Stromal cell of bone marrow (primary cell): ENCODE results near the gene SMIM13.

Experiments used
- DNase-seq: peaks from one replicate; pipeline ENCODE4 v3.0.0-alpha.2; 2012; ENCODE audit warnings: low read depth

The SMIM13 gene

DNA sequence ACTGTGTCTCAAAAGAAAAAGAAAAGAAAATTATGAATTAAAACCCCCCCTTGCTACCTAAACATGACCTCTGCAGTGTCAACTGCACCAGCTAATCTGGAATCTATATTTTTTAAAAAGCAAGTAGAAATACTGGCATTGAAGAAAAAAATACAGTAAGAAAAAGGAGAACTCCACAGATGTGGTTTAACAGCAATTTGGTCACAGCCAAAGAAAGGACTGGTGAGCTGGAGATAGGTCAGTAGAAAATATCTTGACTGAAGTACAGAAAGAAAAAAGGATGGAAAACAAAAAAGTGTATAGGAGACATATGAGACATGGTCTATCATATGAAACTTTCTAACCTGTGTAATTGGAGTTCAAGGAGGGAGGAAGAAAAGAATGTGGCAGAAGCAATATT lies 62.0 kb downstream of the SMIM13 start:
- DNase-seq = no peak

DNA sequence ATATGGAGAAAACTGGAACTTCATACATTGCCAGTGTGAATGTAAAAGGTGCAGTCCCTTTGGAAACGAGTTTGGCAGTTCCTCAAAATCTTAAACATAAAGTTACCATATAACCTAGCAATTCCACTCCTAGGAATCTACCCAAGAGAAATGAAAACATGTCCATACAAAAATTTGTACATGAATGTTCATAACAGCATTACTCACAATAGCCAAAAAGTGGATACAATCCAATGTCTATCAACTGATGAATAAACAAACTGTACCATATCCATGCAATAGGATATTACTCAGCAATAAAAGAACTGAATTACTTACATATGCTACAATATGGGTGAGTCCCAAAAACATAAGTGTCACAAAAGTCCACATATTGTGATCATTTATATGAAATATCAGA lies 66.6 kb downstream of the SMIM13 start:
- DNase-seq = no peak

DNA sequence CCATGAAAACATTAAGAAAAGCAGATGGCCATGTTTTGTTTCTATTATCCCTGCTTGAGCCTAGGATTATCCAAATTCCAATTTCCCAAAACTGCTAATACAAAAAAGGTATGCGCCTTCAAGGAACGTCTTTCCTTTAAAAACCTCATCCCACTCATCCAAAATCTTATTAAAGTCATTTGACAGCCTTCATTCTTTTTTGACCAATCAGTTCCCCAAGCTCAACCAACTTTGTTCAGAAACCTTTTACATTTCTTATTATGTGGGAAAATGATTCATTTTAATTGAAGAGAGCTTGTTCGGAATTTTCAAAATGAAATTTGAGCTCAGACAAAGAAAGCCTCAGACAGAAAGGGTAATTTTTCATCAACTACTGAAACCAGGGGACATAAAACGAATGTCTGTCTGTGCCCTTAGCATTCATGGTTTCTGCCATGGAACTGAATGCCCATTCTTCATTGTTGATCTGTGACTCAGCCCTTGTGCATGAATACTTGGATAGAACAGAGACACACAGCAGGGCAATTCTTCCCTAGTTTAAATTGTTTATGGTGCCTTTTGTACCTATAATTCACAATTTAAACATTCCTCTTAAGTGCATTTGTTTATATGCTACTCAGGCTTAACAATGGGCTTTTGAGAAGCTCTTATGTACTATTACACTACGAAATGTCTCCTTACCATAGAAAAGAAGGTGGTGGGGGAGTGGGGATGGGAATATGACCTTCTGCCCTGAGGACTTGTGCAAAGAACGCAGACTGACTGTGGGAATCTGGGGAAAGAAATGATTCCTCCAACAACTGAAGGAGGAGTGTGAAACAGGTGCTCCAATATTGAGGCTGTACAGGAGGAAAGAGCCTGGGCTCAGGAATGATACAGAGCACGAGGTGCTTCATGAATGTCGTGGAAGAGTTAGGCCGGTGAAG lies 67.7 kb downstream of the SMIM13 start:
- no peak for DNase-seq

DNA sequence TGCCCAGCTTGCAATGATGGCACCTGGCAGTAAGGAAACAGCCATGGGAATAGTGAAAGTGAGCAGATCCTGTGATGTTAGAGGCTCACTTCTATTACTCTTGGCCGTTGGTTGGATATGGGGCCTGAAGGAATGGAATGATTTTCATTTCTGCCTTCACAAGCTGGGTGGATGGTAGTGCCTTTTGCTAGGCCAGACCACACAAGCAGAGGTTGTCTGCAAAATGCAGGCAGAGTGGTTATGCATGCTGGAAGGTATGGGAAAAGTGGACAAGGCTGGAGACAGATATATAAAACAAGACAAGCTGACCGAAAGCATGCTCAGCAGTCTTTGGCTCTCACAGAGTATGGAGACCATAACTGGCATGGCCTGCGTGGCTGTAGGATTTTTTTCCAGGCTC lies 68.6 kb downstream of the SMIM13 start:
- no peak for DNase-seq

DNA sequence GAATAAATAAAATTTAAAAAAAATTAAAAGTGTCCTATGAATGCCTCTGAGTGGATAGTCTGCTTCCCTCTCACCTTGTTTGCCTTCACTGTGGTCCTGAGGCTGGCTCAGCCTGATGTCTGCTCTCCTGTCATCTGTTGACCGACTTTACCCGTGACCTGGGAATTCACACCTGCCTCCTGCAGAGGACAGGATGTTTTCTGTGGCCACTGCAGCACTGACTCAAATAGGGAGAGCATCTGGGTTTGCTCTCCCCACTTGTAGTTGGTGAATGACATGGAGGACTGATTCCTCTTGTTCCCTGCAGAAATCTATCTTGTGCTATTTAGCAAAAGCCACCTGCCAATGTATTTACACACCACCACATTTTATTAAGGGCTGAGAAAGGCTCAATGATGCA lies 70.3 kb downstream of the SMIM13 start:
- DNase-seq = no peak

DNA sequence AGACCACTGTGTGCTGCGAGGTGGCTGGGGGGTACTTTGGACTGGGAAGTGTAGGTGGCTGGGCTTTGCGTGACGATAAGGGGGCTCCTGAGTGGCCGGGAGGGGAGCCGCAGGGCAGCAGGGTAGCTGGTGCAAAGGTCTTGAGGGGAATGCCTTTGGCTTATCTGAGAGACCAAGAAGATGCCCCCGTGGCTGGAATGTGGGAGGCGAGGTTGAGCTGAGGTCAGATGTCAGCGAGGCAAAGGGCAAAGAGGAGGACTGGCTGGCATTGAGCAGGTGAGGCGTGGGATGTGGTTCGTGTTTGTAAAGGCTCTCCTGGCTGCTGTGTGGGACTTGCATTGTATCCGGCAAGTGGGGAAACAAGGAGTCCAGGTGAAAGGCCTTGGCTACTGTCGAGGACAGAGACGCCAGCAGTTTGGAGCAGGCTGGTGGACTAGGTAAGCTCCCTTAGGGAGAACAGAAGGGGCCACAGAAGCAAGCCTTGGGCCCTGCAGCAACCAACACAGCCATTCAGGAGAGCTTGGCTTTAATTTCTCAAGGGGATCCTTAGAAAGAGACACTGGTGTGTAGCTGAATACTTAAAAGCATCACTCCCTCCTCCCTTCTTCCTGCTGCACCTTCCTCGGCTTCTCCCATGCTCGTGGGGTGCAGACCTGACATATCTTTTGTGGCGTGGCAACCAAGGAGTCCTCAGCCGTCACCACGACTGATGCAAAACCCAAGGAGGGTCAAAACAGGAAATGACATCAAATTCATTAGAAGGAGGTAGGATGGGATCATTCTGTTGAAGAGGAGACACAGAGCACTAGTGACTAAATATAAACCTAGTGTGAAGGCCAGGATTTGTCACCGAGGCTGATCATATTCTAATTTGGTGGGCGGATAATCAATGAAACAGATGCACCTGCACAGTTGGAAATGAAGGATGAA lies 71.3 kb downstream of the SMIM13 start:
- DNase-seq = no peak

DNA sequence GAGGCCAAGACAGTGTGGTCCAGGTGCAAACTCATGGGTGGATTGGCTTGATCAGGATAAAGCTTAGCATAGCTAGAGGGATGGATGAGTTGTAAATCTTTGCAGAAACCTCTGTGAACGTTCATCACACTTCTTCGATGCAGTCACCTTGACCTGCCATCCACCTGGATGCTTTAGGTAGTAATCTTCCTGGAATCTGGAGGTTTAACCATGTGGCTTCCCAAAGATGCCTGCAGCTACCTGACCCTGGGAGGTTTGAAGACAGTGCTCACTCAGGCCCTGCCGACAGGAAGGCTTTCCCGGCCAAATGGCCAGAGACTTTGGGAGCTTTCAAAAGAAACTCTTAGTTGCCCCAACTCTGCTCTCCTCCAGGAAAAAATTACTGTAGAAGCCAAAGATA lies 73.3 kb downstream of the SMIM13 start:
- no peak for DNase-seq

DNA sequence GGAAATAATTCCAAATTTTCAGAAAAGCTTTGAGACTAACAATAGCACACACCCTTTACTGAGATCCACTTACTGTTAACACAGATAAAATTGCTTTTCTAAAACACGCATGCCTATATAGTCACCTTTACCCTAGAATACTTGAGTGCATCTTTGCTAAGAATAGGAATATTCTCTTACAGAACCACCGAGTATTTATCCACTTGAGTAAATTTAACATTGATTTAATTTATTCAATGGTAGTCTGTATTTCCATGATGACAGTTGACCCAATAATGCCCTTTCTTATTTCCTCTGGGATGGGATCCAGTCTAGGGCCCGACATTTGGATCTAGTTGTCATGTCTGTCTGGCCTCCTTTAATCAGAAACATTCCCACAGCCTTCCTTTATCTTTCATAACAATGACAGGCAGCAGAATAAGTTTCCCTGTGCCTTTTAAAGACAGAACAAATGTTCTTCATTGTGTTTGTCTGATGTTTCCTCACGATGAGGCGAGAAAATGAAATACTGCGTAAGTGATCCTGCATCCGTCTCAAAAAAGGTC lies 74.5 kb downstream of the SMIM13 start:
- no peak for DNase-seq

DNA sequence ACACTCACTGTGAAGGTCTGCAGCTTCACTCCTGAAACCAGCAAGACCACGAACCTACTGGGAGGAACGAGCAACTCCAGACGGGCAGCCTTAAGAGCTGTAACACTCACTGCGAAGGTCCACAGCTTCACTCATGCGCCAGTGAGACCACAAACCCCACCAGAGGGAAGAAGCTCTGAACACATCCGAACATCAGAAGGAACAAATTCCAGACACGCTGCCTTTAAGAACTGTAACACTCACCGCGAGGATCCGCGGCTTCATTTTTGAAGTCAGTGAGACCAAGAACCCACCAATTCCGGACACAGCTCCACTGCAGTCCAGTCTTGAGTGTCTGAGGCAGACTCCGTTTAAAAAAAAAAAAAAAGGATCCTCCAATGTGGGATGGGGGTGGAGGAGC lies 78.3 kb downstream of the SMIM13 start:
- no peak for DNase-seq

DNA sequence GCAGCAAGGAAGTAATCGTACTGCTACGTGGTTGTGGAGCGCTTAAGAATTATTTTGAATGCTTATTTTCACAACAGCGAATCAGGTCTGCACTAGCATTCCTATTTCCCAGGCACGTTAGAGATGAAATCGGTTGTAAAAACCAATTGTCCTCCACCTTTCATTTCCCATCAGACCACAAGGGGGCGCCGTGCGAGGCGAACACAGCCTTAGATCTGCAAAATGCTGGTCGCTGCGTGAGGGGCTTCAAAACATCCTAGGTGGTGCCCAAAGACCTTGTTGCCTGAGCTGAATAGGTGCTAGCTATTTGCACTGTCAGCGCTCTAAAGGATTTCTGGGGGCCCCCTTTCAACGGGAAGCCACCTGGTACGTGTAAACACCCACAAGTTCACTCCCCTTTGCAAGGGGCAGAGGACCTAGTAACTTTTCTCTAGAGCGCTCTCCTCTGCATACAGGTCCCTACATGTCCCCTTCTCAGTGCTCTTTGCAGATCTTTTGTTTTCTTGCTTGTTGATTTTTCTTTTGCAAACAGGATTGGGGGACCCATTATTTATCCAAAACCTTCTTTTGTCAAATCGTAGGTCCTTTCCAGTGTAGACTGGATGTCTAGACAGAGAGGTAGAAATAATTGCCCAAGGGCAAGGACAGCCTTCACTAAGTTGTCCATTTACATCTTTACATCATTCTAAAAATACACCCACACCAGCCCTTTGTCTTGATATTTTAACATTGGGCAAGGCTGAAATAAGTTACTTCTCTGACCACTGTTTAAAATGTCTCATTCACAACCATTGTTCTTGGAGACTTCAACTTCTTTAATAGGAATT lies 79.1 kb downstream of the SMIM13 start:
- no peak for DNase-seq

DNA sequence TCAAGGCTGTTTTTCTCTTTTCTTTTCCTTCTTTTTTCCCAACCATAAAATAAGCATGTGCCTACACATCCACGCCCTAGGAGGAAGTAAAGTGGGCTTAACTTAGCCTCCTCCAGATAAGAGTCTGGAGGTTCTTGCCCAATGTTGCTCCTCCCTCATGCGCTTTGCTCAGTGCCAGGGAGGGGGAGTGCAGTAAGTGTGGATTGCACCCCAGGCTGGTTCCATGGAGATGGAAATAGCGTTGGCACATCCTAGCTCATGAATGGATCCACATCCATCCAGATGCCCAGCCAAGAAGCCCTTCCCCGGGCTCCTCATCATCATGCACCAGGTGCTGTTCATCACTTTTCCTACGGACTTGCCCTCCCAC lies 80.6 kb downstream of the SMIM13 start:
- DNase-seq = no peak

DNA sequence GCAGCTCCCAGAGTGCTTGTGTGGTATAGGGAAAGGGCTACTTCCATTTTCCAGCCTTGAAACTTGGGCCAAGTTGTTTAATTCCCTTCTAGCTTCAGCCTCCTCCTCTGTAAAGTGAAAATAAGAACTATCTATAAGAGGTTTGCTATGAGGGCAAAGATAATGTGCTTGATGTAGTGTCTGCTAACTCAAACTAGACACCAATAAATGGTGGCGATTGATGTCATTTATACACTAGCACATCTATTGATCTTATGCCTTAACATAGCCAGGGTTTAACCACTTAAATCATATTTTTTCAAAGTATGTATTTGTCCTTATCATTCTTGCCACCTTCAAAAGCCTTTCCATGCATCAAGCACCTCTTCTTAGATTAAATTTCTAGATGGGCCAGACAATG lies 83.6 kb downstream of the SMIM13 start:
- no peak for DNase-seq

DNA sequence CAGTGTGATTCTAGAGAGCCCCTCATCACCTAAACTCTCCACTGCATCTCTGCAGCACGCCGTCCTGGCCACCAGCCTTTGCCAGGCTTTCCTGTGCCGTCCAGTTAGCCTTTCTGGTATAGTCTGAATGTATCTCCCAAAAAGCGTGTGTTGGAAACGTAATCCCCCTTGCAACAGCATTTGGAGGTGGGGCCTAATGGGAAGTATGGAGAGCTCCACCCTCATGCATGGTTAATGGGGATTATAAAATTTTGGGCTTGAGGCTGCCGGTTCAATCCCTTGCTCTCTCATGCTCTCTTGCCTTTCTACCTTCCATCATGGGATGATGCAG lies 85.4 kb downstream of the SMIM13 start:
- no peak for DNase-seq

DNA sequence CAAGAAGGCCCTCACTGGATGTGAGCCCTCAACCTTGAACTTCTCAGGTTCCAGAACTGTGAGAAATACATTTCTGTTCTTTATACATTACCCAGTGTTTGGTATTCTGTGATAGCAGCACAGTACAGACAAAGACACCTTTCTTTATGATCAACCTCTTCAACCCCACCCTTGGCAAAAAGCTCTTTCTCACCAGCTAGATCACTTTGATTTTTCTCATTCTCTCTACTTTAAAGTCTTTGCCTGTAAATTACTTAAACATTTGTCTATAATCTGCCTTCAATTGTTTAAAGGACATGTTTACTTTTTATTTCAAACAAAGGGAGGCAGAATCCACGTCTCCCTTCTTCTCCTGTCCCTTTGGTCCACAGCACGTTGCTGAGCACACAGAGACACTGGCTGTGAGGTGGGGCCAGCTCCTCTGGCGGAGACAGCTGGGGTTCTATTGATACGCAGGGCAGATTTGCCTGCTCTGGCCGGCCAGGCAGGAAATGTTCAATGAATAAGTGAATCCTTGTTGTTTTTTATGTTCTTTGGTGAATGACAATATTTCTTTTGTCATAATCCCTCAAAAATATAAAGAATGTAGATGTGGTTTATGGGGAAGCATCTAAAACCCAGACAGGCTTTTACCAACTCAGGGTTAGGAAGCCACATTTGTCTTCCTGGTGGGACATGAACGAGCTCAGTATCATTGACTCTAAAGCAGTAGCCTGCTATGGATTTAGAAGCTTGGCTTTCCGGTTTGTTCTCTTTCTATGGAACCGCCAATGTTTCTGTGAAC lies 86.0 kb downstream of the SMIM13 start:
- DNase-seq = no peak

DNA sequence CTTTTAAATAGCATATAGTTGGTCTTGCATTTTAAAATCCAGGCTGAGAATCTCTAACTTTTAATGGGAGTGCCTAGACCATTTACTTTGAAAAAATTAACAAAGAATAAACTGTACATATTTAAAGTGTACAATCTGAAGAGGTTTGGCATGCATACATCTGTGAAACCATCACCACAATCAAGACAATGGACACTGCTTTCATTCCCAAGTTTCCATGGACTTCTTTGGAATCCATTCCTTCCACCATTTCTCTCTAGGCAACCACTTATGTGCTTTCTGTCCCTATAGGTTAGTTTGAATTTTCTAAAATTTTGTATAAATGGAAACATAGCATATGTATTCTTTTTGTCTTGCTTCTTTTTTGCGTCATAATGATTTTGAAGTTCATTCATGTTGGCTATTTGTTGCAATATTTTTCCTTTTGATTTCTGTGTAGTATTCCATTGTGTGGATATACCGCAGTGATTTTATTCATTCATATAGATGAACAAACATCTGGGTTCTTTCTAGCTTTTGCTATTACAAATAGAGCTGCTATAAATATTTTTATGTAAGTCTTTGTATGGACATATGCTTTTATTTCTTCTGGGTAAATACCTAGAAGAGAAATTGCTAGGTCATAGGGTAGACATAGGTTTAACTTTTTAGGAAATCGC lies 88.0 kb downstream of the SMIM13 start:
- no peak for DNase-seq

DNA sequence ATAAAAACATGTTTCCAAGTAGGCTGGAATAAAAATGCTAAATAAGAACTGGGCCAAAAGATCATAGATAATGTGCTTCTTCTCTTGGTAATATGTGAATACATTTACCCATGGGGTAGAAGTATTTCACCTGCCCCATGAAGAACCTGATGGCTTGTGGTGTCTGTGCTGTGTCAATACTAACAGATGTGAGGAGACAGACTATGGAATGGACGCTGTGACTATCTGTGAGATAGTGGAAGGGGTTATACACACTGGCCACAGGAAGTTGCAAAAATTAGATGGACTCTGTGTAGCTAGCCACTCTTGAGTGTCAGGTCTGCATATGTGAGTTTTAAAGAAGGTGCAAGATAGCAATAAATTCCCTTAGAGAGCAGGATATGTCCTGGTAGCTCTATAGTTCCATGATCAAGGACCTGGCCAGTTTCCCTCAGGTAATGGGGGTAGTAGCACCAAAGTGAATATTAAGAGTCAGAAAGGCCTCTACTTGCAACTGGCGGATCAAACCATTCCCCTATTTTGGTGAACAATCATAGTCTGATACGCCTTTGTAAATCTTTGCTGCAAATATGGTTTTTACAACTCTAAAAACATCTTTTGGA lies 90.2 kb downstream of the SMIM13 start:
- DNase-seq = no peak

DNA sequence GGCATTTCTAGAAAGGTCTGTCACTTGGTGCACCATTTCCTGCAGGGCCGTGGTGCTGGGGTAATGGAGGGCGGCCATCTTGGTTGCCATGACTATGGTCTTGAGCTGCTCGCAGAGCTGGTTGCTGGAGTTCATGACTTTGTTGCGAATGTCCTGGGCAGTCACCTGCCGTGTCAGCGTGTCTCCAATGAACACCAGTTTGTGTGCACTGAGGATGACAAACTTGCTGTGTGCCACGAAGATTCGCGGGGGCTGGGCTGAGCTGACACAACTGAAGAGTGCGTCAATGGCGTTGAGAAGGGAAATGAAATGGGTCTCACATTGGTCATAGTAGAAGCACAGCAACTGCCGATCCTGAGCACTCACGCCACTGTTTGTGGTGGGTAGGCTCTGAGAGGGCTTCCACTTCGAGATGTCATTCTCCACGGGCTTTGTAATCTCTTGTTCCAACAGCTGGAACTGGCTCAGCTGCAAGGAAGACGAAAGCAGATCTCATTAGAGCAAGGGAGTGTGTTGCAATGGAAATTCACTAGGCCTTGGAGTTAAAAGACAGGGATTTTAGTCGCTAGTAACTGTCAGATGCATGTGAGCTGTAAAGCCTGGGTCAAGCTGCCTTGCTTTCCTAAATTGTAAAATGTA lies 91.7 kb downstream of the SMIM13 start:
- no peak for DNase-seq

DNA sequence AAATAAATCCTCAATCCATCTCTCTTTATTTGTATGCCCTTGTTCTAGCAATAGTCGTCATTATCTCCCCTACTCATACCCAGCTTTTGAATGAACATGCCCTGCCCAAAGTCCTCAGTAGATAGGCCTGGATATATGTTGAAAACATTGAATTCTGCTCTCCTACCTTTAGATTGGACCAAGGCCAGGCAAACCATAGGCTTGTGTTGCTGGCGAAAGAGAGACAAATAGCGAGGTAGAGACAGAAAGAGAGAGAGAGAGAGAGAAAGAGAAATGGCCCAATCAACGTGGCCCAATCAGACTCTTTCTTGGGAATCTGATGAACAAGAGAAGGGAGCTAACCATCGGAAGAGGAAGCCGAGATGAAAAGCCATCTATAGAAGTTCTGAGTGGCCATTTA lies 93.7 kb downstream of the SMIM13 start:
- DNase-seq = no peak
